NCI-H1436 treated with DMSO at 0.1 percent for 48 hours (cell line): ENCODE results near the gene C1orf174.
A peak's percentile ranks its signal among the peaks of the same experiment; 100 is the strongest.
"Not testable (repeated sequence)": the region's sequence is repeated elsewhere in the genome, so short reads cannot be mapped to it uniquely, and the experiment has no call there.

Experiments used
- DNase-seq: peaks from one replicate; lab custom pipeline; 2025; lab: John Stamatoyannopoulos, UW

C1orf174 gene

DNA sequence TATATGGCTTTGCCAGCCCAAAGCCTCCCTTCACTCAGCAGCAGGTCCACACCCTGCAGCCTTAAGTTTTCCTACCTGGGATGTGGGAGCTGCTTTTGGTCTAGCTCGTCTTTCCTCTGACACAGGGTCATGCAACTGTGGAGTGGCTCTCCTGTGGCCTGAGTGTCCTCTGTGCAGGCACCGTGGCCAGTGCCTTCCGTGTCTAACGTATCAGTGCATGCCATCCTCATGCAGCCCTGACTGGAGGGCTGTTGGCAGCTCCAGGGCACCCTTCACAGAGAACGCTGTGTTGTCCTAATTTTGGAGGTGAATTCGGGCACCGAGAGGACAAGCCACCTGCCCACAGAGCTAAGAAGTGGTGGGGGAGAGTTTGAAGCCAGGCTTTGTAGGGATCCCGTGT is 25.7 kb upstream of the C1orf174 start:
- DNase-seq: no peak

DNA sequence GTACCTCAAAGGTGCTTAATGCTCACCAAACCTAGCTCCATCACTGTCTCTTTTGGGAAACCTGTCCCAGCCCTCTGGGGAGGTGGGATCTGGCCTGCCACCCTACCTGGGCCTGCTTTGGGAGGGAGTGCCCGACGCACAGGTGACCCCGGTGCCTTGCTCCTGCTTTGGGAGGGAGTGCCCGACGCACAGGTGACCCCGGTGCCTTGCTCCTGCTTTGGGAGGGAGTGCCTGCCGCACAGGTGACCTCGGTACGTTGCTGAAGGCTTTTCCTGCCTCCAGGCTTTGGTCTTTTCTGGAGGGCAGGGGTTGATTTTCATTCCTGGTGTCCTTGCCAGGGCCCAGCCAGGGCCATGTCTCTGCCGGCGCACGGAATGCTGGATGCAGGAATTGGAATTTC is 25.2 kb upstream of the C1orf174 start:
- DNase-seq: no peak

DNA sequence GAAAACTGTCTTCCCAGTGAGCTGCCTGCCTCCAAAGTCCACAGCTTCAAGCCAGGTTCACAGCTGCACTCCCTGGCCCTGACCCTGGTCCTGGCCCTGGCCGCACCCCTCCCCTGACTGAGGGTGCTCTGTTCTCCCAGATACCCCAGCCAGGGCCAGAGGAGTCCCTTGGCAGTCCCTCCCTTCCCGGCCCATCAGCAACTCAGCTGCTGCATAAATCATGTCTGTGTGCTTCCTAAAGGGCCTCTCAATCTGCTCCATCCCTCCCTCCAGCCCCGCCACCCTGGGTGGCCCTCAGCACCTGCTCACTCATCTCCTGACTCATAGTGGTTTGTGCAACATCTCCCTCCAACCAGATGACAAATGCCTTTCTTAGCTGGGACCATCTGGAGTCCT is 24.8 kb upstream of the C1orf174 start:
- DNase-seq: no peak

DNA sequence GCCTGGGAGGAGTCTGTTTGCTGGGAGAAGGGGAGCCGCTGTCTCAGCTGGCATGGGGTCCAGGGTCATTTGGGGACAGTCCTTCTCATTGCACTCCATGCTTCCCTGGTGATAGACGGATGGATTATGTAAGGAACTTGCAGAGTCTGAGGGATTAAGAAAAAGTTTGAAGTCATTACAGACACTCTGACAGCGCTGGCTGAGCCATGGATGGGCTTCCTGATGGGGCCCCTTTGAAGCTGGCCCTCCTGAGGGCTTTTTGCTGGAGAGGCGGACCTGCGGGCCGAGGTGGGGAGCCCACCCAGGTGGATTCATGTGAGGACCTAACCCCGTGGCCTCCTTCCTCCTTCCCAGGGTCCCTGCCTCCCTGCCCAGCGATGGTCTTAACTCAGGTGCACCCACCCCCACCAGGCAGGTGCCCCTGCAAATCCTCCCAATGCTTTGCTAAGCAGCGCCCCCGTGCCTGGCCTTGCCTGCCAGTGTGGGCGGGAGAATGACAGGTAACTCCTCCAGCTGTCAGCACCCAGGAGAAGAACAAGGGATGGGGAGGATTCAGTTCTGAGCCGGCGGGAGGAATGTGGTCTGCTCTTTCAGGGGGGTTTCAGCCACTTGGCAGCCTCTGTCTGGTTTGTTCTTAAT is 24.2 kb upstream of the C1orf174 start:
- no peak for DNase-seq

DNA sequence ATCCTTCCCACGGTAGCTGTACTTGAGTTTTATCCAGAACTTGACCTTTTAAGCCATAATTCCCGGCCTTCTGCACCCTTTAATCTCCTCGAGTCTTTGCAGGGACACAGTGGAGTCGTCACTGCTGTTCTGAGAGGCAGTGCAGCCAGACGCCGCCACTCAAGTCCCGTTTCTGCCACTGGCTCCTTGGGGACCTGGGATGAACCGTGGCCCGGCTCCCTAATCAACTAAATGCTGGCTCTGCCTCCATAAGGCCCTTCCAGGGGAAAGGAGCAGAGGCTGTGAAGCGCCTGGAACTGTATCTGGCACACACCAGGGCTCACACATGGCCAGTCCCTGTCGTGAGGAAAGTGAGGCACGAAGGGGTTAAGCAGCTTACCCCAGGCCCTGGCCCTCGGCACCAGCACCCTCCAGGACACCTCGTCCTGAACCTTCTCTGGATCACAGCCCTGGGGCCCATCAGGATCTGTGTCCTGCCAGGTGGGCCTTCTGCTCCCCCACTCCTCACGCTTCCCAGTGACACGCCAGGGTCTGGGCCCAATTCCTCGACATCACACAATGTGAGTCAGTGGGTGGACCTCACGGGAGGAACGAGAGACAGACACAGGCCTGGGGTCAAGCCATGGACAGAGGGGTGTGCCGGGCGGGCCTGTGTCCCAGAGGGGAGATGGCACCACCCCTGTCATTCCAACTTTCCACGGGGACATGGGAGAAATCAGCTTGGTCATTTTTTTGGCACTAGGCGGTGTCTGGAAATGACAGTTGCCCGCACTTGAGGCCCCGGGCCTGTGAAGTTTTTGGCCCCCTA is 23.5 kb upstream of the C1orf174 start:
- no peak for DNase-seq

DNA sequence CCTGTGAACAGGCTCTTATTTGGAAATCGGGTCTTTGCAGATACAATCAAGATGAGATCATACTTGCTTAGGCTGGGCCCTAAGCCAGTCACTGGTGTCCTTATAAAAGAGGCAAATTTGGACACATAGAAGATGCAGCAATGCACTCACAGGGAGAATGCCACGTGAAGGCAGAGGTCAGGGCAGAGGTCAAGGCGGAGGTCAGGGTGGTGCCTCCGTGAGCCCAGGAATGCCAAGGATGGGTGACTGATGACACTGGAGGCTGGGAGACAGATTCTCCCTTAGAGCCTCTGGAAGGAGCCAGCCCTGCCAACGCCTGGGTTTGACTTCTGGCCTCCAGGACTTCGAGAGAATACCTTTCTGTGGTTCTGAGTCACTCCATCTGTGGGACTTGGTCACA is 22.8 kb upstream of the C1orf174 start:
- no peak for DNase-seq

DNA sequence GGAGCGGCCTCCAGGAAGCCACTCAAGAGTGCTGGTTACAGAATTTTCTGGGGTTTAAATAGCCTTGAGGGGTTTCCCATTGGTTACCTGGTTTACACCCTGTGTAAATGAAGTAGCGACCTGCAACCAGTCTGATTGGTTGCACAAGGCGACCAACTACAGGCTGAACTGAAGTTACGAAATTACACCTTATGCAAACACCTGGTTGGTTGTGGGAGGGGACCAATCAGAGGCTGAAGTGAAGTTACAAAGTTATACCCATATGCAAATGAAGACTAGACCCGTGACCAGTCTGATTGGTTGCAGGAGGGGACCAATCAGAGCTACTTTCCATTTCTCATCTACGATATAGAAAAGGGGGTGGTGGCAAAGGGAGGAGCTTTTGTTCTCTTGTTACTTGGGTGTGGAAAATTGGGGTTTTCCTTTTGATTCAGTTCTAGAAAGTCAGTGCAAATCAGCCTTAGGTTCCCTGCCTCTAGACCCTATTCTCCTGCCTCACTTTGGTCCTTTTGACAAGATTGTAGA is 22.2 kb upstream of the C1orf174 start:
- peak; percentile 58 for DNase-seq

DNA sequence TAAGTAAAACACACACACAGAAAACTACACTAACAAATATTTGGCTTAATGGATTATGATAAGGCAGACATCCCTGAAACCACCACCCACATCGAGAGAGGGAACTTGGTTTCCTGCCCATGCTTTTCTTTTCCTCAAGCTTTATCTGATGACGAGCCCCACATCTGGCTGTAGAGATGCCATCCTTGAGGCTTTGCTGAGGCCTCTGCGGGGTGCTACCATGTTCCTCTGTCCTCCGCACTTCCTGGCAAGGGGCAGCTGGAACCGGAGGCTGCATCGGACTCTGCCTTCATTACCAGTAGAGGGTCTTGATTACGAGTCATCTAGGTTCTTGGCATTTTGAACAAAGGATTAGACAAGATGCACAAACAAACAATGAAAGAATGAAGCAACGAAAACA is 21.7 kb upstream of the C1orf174 start:
- no peak for DNase-seq

DNA sequence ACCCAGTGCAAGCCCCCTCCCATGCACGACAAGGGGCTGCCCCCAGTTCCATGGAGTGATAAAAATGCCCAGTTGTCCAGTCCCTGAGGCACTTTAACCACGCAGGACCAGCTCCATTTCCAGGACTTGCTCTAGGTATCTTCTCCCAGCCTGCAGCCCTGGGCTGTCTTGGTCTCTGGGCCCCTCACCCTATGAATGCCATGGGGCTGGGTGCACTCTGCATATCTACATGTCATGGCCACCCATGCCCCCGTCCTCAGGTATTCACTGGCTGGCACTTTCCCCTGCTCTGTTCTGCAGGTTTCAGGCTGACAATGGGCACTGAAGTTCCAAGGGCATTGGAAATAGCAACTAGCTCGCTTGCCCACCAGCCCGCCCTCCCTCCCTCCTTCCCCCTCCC is 19.6 kb upstream of the C1orf174 start:
- DNase-seq: no peak

DNA sequence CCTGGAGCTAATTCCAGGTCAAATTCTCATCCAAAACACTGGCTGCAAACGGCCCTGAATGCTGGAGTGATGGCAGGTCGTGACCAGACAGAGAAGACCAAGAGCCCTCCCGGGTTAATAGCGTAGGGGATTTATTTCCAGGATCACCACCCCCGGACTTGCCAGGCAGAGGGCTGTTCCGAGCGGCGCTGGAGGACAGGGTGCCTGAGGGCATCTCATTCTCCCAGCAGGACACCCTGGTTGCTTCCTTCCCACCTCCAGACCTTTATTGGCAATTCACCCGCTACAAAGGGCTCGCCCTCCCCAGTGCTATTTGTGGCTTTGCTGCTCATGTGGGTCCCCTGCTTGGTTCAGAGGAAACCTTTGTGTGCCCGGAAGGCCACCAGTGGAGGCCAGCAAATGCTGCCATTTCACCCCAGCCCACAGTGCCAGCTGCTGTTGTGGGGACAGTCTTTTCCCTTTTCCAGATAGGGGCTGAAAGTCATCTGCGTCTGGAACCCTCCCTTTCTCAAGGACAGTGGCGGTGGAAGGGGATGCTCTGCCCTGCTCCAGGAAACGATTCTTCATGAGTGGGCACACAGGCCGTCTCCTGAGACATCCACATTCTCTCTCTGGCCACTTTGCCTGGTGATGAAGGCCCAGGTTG is 19.0 kb upstream of the C1orf174 start:
- no peak for DNase-seq

DNA sequence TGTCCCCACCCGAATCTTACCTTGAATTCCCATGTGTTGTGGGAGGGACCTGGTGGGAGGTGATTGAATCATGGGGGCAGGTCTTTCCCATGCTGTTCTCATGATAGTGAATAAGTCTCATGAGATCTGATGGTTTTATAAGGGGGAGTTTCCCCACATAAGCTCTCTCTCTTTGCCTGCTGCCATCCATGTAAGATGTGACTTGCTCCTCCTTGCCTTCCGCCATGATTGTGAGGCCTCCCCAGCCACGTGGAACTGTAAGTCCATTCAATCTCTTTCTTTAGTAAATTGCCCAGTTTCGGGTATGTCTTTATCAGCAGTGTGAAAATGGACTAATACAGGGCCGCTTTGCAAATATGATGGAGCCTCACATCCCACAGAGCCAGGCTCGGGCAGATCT is 18.3 kb upstream of the C1orf174 start:
- DNase-seq: not testable (repeated sequence)

DNA sequence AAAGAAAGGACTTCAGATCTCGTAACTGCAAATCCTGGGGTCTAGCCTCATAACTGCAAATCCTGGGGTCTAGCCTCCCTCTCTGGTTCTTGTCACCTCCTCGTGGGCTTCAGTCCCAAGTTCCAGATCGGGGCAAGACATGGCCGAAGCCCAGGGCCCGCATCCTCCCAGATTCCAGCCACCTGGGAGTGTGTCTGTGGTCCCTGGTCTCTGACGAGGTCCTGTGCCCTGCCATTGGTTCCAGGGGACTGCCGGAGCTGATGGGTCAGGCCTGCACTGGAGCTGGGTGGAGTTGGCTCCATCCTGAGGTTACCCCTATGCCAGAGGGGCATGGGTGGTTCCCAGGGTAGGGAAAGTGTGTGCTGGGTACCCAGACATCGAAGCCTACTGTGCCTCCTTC is 17.7 kb upstream of the C1orf174 start:
- no peak for DNase-seq

DNA sequence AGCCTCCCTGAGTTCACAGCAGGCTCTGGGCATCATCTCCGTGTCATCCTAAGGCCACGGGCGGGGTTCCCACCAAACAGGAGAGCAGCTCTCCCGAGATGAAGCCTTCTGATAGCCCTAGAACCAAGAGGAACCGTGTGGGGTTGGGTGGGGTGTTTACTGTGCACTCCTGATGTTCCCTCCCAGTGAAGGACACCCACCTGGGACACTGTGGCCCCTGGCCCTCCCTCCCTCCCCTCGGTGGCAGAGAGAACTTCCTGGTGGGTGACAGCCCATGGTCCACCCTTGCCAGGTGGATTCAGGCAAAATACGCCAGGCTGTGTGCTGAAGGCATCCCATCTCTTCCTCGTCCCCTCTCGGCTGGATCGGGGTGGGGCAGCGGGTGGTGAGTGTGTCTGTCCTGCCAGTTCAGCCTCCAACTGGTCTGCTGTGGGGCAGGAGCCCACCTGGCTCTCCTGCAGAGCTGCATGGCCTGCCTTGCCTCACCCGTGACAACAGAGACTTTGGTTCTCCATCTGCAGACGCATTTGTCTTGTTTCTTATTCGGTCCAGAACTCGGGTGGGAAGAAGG is 15.6 kb upstream of the C1orf174 start:
- DNase-seq: no peak

DNA sequence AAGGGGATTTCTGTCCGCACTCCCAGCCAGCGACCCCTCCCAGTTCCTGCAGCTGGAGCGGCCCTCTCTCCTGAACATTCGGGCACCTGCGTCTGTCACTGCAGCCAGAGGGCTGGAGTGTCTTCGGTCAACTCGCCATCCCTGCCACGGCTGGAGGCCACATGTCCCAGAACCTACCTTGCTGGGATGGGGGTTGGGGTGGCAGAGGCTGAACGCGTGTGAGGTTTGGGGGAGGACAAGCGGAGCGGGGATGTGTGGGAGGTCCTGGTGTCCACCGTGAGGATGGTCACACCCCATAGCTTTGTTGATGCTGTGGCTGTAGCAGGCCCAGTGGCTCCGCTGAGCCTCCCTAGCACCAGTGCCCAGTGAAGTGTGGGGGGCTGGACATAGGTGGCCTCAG is 14.8 kb upstream of the C1orf174 start:
- DNase-seq: no peak

DNA sequence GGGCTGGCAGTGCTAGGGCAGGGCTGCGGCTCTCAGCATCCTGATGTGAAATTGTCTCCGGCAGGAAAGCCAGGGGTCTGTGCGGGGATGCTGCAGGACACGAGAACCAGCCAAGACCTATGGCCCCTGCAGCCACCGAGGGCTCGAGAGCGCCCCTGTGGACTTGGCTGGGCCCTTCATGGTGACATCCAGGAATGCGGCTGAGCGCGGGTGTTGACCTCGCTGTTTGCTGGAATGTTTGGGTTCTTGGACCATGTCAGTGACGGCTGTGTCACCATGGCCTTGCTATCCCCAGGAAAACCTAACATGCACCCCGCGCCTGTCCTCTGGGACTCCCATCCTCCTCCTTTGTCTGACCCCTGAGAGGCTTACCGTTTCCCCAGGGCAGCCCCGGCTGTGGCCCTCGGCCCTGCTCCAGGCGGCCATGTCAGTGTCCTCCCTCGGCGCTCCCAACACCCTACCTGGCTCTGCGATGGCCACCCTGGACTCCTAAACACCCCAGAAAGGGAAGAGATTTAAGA is 14.3 kb upstream of the C1orf174 start:
- no peak for DNase-seq

DNA sequence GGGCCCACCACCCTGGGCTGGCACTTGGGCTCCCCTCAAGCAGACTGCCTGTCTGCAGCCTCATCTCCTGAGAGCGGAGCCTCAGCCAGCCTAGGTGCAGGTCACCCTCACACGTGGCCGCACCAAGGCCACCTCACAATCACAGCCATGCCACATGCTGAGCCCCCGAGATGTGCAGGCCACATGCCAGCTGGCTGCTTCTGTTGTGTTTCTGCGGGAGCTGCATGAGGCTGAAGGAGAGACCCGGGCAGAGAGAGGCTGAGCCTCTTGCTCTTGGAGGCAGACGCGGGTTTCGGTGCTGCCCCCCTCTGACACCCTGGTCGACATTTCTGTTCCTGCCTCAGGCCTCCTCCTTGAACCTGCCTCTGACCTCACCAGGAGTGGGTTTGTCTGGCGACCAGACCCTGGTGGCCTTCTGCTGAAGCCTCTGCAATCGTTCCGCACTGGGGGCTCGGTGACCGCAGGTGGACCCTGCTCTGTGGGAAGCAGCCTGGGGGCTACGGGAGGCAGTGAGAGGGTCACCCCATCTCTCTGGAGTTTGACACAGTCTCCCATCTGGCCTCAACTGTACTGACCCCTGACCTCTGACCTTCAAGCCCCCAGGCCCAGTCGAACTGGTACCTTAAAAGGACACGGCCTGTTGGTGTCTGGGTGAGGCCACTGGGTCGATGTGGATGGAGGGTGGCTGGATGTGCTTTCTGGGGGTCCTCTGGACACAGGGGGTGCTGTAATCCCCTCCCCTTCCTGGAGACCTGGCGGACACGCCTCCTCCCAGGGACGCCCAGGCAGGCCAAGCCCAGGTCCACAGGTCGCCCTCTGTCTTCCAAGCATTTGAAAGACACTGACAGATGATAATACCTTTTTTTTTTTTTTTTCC is 13.0 kb upstream of the C1orf174 start:
- DNase-seq: no peak

DNA sequence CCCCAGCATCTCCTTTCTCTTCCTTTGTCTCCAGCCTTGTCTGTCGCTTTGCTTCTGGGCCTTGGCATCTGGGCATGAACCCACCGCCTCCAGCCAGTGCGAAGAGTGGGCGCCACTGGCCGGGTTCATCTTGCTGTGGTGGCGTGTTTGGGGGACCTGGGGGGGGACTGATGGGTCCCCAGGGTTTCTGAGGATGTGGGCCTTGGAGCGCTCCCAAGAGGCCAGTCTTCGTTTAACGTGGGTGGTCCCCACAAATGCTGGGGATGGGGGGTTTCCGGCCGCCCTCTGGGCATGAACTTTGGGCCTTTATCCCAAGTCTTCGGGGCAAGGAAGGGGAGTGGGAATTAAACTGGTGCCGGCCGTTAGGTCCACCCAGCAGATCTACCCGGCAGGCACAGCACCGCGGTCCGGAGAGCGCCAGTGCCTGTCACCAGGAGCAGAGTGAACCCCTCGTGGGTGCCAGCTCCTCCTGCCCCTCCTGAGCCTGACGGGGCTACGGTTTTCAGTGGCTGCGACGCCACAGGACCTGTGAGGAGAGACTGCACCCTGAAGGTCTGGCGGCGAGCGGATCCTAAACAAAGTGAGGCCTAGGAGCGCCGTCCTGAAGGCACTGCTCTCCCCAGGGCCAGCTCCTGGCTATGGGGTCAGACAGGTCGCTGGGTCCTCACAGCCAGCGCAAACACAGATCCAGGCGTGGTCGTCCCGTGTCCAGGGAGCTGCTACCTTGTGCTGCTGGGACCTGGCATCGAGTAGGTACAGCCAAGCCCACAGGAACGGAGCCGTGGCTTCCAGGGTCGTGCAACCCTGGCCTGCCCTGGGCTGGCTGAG is 12.1 kb upstream of the C1orf174 start:
- no peak for DNase-seq

DNA sequence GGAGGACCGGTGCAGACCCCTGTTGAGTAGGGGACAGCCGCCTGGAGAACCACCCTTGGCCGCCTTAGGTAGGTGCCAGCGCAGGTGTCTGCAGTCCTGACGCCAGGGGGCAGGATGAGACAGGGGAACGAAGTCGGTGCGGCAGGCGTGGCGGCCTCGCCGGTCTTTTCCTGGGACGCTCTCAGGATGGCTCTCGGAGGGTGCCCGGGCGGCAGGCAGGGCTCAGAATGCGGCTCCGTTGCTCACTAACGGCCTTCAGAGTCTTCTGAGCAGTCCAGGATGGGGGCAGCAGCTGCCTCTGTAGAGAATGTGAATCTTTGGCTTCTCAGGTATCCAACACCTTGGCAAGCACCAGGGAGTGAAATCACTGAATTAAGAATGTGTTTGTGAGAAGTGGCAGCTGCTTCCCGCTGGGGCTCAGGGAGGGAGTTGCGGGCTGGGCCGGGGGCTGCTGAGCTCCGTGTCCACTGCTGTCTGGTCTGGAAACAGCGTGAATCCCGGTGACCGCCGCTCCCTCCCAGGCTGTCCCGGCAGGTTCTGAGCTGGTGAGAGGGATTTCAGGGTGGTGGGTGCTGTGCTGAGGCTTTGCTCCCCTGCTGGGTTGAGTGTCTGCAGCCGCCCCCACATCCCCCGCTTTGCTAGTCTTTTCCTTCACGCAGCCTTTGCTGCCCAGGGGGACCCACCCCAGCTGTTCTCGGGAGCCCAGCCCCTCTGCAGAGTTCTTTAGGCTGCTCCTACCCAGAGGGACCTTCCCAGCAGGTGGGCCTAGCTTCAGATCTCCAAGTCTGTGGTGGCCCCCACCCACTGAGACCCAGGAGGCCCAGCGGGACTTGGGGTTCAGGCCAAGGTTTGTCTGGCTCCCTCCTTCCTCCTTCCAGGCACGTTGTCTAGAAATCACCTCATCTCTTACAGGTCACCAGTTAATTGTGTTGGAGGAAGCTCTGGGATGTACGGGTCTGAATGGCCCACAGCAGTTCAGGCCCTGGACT is 11.1 kb upstream of the C1orf174 start:
- no peak for DNase-seq

DNA sequence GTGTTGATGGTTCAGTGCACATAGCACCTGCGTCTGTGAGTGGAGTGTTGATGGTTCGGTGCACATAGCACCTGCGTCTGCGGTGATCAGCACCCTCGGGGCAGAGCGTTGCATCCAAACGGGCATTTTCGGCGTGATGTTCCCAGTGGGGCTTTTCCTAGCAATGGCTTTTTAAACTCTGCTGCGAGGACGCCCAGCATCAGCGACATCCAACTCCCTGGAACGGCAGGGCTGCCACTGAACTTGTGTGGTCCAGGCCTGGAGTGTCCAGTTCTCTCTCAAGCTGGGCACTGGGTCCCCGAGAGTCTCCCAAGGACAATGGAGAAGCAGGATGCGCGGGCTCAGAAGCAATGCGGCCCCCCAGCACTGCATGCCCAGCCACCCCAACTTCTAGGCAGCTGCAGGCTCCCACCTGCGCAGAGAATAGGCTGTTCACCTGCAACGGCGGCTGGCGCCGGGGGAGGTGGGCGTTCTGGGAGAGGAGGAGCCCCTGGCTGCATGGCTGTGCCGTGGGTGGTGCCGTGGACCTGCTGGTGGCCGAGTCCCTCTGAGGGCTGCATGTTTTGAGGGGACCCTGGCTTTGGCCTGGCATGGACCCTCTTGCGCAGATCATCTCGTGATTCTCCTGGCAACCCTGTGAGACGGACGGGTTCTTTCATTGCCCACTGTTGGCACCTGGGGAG is 10.1 kb upstream of the C1orf174 start:
- no peak for DNase-seq
